ENCODE data around the gene AMMECR1. TPM values are rescaled to one million over a fixed set of nuclear protein-coding genes. Genes with fewer than 3 reads are reported as not detected.

The AMMECR1 gene
- total and polyA plus RNA-seq, 2 of the 8 experiments (the other 6 are each of a cell fraction or from before 2014, with no cell fraction given): 10.2 to 21.2 TPM

- no peak overlapping the region for H4K8ac ChIP-seq (ENCODE audit: extremely low read depth, insufficient read depth, low read length)
- H2BK20ac ChIP-seq (ENCODE audit: low read length): no peak overlapping the region
- H3K79me1 ChIP-seq (ENCODE audit: low read depth, low read length): no peaks in the 10 kb centered on the region
- CTCF ChIA-PET (ENCODE audit: partially characterized antibody): interaction anchor here (6.2 to 34.1 kb wide), 2 partner anchors 15 to 257 kb away, joined by 24 to 742 read pairs; no protein-coding TSS in a partner anchor
- DNase-seq (ENCODE audit: low read depth in 1 of 2, low spot score in 2 of 2) (no peak), FAIRE-seq (no peak)
- H3K4me2 ChIP-seq (ENCODE audit: insufficient read depth in 1 of 2, low read depth in 2 of 2, low read length in 2 of 2): no peak overlapping the region
- TF ChIP-seq ATF2 (IDR thresholded peaks at IDR 0.05; ENCODE audit: low read length) (no peak), EGR1 (IDR thresholded peaks at IDR 0.05; ENCODE audit: borderline replicate concordance, low read depth, low read length) (no peak), MAFK (IDR thresholded peaks at IDR 0.05; ENCODE audit: low read depth, low read length) (no peak), EZH2 (IDR thresholded peaks at IDR 0.05; ENCODE audit: low read depth, low read length, severe bottlenecking) (no peak), CBX8 (IDR thresholded peaks at IDR 0.05; ENCODE audit: borderline replicate concordance, low read depth, low read length) (no peak), TCF12 (IDR thresholded peaks at IDR 0.05; ENCODE audit: low read depth, low read length) (no peak), BACH1 (IDR thresholded peaks at IDR 0.05; ENCODE audit: low read length) (no peak), POLR2AphosphoS5 (IDR thresholded peaks at IDR 0.05; ENCODE audit: low read depth, low read length) (no peak), ATF3 (IDR thresholded peaks at IDR 0.05; ENCODE audit: insufficient read depth, low read depth, low read length) (no peak), EP300 (IDR thresholded peaks at IDR 0.05; ENCODE audit: borderline replicate concordance in 1 of 2, low read depth in 2 of 2, low read length in 2 of 2) (no peak), KDM4A (IDR thresholded peaks at IDR 0.05; ENCODE audit: low read depth, low read length, severe bottlenecking) (no peak)
- H4K5ac ChIP-seq (ENCODE audit: insufficient read length, low read depth, low read length): no peak overlapping the region
- H2BK15ac ChIP-seq (ENCODE audit: low read length): no peak overlapping the region
- no peak overlapping the region for H3K4me3 ChIP-seq (ENCODE audit: extremely low read depth in 1 of 4, insufficient read depth in 2 of 4, low read depth in 3 of 4, low read length in 4 of 4)
- H2AK5ac ChIP-seq (ENCODE audit: low read depth, low read length): no peak overlapping the region
- no peak overlapping the region for H3K18ac ChIP-seq (ENCODE audit: extremely low read depth, low read length)
- no peak overlapping the region for H2BK12ac ChIP-seq (ENCODE audit: low read depth, low read length)
- H3K14ac ChIP-seq (ENCODE audit: insufficient read length): no peak overlapping the region
- H3K27me3 ChIP-seq (replicated peaks in 1 of 4; ENCODE audit: control insufficient read depth in 3 of 4, extremely low read depth in 1 of 4, insufficient read depth in 3 of 4, low read length in 3 of 4): no peaks in the 10 kb centered on the region
- H3K36me3 ChIP-seq (ENCODE audit: control insufficient read depth in 2 of 4, insufficient read depth in 4 of 4, low read length in 3 of 4): no peaks in the 10 kb centered on the region
- H3K56ac ChIP-seq (replicated peaks; ENCODE audit: insufficient read length, low read depth, low read length): no peak overlapping the region
- H3K23me2 ChIP-seq (ENCODE audit: low read depth, low read length): no peaks in the 10 kb centered on the region
- no peak overlapping the region for H3K23ac ChIP-seq (ENCODE audit: insufficient read length)
- H4K20me1 ChIP-seq (replicated peaks in 1 of 2; ENCODE audit: control insufficient read depth in 1 of 2, insufficient read depth in 2 of 2, low read length in 2 of 2): no peaks in the 10 kb centered on the region
- H3K27ac ChIP-seq (ENCODE audit: low read depth, low read length): no peak overlapping the region
- no peak overlapping the region for H2AFZ ChIP-seq (ENCODE audit: low read length)
- 94% methylated on average over 2 of the region's 2 CpGs; no CpG with 5 or more reads in 1 of the 2 experiments for WGBS, 2 experiments (ENCODE audit: extremely low coverage in 1 of 2, insufficient coverage in 1 of 2, insufficient read length in 1 of 2, insufficient replicate concordance in 2 of 2, low coverage in 1 of 2, low lambda C conversion rate in 2 of 2, missing lambda C conversion rate in 1 of 2)
- no peak overlapping the region for H3K4ac ChIP-seq (replicated peaks; ENCODE audit: insufficient read length, low read depth, low read length)
- no peaks in the 10 kb centered on the region for H3K9me3 ChIP-seq (ENCODE audit: insufficient read depth in 2 of 2, low read depth in 1 of 2, low read length in 1 of 2)
- H3K9ac ChIP-seq (replicated peaks in 1 of 4; ENCODE audit: extremely low read depth in 1 of 4, low read depth in 3 of 4, low read length in 3 of 4): no peak overlapping the region
- H3K79me2 ChIP-seq (ENCODE audit: control insufficient read depth in 1 of 2, insufficient read depth in 2 of 2, low read length in 2 of 2): no peaks in the 10 kb centered on the region
- POLR2A ChIA-PET (ENCODE audit: partially characterized antibody): no interaction called here
- H2BK120ac ChIP-seq (replicated peaks; ENCODE audit: low read depth, low read length): no peak overlapping the region
- H4K91ac ChIP-seq (replicated peaks; ENCODE audit: insufficient read length, low read length): no peak overlapping the region
- no peaks in the 10 kb centered on the region for H3K4me1 ChIP-seq (replicated peaks in 1 of 4; ENCODE audit: control insufficient read depth in 3 of 4, insufficient read depth in 4 of 4, low read length in 3 of 4)
- H2BK5ac ChIP-seq (ENCODE audit: low read depth, low read length): no peak overlapping the region
Measured at GRCh38 chrX:110153896-110154295, 164.0 kb downstream of the AMMECR1 start.
